Testis (tissue), 3 donors: ENCODE results near the gene CPLX4. TPM values are rescaled to one million over a fixed set of nuclear protein-coding genes. Genes with fewer than 3 reads are reported as not detected.

Experiments
- DNase-seq: peaks from one replicate; pipeline ENCODE4 v3.0.0-alpha.2; 2019
- H3K27ac ChIP-seq, 2 donors: fragments of 200-600 bp; sonication (generic); one replicate each; pipeline ENCODE4 v1.5.1; 2019
- H3K27me3 ChIP-seq: fragments of 200-600 bp; sonication (generic); one replicate; pipeline ENCODE4 v1.5.1; 2019
- H3K36me3 ChIP-seq: fragments of 200-600 bp; sonication (generic); one replicate; pipeline ENCODE4 v1.5.1; 2017; ENCODE audit warnings: low read depth; ENCODE audit errors: missing control alignments
- H3K4me1 ChIP-seq: fragments of 200-600 bp; sonication (generic); one replicate; pipeline ENCODE4 v1.5.1; 2019
- H3K4me3 ChIP-seq, 2 donors: fragments of 200-600 bp; sonication (generic); one replicate each; pipeline ENCODE4 v1.5.1; 2017 to 2019
- H3K9me3 ChIP-seq: fragments of 200-600 bp; sonication (generic); one replicate; pipeline ENCODE4 v1.5.1; 2017
- POLR2A ChIP-seq: fragments of 450-650 bp; IDR thresholded peaks from one replicate; pipeline ENCODE4 v1.6.1; 2017; ENCODE audit warnings: antibody characterized with exemption, mild to moderate bottlenecking, moderate library complexity
- WGBS, 2 donors: methylation state at CpG; one replicate each; pipeline ENCODE4 v1.1.5; 2018; 5-methylcytosine and 5-hydroxymethylcytosine counted together
- intact Hi-C: fragments of 100-400 bp; cut with DNase I; formaldehyde crosslinking; loops from one replicate; pipeline ENCODE4 v1.15.1; 2023; ENCODE audit warnings: low total_unique reads
- polyA plus RNA-seq: library from polyadenylated mRNA; stranded (reverse); fragments of 350-450 nt; fragmentation: Illumina TruSeq; extraction: RNeasy Lipid Tissue Mini Kit (QIAGEN cat#74804); gene quantifications from one replicate; pipeline ENCODE4 v1.2.3, GENCODE V29; 2014; ENCODE audit warnings: low read depth, low replicate concordance; ENCODE audit not compliant: insufficient read depth
- total RNA-seq, 2 donors: library from RNA; depleted of rRNA; stranded (reverse); fragments of >200 nt; gene quantifications; one replicate each; pipeline ENCODE4 v1.2.3, GENCODE V29; 2016
- TF ChIP-seq, protein P1 (sequence below), 3 experiments: fragments of 450-650 bp in 2 of 3; fragments of 200-600 bp in 1 of 3; sonication (generic) in 1 of 3; IDR thresholded peaks; one replicate each; pipeline ENCODE4 v1.5.1; 2016 to 2019; ENCODE audit warnings: antibody characterized with exemption in 3 of 3, mild to moderate bottlenecking in 2 of 3, moderate library complexity in 1 of 3

Gene CPLX4
- total and polyA plus RNA-seq, 3 donors from 2014 or later = 0.26 to 0.55 (median 0.31) TPM

DNA sequence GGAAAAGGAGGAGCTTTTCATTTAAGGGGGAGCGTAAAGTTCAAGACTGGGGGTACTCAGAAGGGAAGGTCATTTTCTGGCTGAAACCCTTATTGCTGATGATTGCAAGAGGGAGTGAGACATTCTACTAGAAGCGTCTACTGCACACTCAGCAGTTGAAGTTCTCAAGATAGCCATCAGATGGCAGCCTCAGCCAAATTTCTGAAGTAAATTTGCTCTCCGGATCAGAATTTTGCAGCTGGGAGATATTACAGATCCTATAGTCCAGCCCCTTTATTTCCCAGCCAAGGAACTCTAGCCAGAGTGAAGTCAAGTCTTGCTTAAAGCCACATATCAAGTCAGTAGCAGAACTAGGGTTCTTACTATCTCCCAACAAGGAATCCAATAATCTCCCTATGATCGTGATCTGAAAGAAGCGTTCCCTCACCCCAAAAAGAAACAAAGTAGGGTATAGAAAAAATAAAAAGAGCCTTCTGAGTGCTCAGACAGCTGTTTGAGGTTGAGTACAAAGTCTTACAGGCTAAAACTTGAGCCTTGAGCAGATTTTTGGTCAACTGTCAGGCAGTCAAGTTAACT is 69.2 kb downstream of the CPLX4 start:
- Histone ChIP-seq H3K36me3 (no peaks in the 10 kb centered on the region), H3K27ac (no peak overlapping the region), H3K27me3 (no peaks in the 10 kb centered on the region), H3K9me3 (no peaks in the 10 kb centered on the region), H3K4me3 (no peak overlapping the region), H3K4me1 (no peaks in the 10 kb centered on the region)
- TF ChIP-seq POLR2A = no peak
- TF ChIP-seq, protein P1, sequence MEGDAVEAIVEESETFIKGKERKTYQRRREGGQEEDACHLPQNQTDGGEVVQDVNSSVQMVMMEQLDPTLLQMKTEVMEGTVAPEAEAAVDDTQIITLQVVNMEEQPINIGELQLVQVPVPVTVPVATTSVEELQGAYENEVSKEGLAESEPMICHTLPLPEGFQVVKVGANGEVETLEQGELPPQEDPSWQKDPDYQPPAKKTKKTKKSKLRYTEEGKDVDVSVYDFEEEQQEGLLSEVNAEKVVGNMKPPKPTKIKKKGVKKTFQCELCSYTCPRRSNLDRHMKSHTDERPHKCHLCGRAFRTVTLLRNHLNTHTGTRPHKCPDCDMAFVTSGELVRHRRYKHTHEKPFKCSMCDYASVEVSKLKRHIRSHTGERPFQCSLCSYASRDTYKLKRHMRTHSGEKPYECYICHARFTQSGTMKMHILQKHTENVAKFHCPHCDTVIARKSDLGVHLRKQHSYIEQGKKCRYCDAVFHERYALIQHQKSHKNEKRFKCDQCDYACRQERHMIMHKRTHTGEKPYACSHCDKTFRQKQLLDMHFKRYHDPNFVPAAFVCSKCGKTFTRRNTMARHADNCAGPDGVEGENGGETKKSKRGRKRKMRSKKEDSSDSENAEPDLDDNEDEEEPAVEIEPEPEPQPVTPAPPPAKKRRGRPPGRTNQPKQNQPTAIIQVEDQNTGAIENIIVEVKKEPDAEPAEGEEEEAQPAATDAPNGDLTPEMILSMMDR (IDR thresholded peaks at IDR 0.05) = peak in 2 of 3 experiments; percentile 49 to 63
- intact Hi-C loops = no loop called here
- peak; percentile 72 for DNase-seq
- WGBS, 2 donors = 6 to 15% methylated on average over 5 of the region's 5 CpGs

DNA sequence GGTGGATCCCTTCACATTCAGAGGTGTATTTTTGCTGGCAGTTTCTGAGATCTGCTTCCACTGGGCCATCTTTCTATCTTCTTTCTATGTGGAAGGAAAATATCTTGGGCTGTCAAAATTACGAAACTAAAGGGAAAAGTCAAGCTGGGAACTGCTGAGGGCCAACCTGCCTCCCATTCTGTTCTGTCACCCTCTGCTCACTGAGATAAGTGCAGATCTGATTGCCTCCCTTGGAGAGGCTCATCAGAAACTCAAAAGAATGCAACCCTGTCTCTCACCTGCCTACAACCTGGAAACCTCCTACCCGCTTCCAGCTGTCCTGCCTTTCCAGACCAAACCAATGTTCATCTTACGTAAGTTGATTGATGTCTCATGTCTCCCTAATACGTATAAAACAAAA is 71.7 kb downstream of the CPLX4 start:
- intact Hi-C loops = no loop called here
- WGBS, 2 donors = 62 to 67% methylated on average over 4 of the region's 4 CpGs
- Histone ChIP-seq H3K27me3 (no peaks in the 10 kb centered on the region), H3K4me3 (no peak overlapping the region), H3K4me1 (no peaks in the 10 kb centered on the region), H3K27ac (no peak overlapping the region), H3K9me3 (no peaks in the 10 kb centered on the region), H3K36me3 (no peaks in the 10 kb centered on the region)
- DNase-seq = no peak
- no peak for TF ChIP-seq POLR2A
- TF ChIP-seq, protein P1 (IDR thresholded peaks at IDR 0.05) = no peak

Other genes with a start within 250 kb of the CPLX4 start
- 10 to 100 TPM; 27.1 to 38.3 TPM for gene SEC11C, start 178.8 kb downstream of the CPLX4 start, total RNA-seq
- gene SEC11C, start 178.8 kb downstream of the CPLX4 start, polyA plus RNA-seq = 64.3 TPM
- gene GRP, start 98.5 kb downstream of the CPLX4 start, total RNA-seq = 1 to 10 TPM in 1 of 2 donors, under 1 TPM in 1; 0.37 to 2.9 TPM
- 3.0 TPM for gene GRP, start 98.5 kb downstream of the CPLX4 start, polyA plus RNA-seq
- not detected for gene RAX, start 45.2 kb downstream of the CPLX4 start, total RNA-seq
- not detected for gene RAX, start 45.2 kb downstream of the CPLX4 start, polyA plus RNA-seq
- gene LMAN1, start 40.6 kb upstream of the CPLX4 start, total RNA-seq = 10 to 100 TPM; 72.9 to 98.9 TPM
- 35.3 TPM for gene LMAN1, start 40.6 kb upstream of the CPLX4 start, polyA plus RNA-seq